GM04503 (cell line): Measurements from ENCODE around the gene BTRC.
"Not testable (repeated sequence)": the region's sequence is repeated elsewhere in the genome, so short reads cannot be mapped to it uniquely, and the experiment has no call there.

ENCODE experiments used
- DNase-seq: peaks from one replicate; pipeline ENCODE4 v3.0.0-alpha.2; 2012; ENCODE audit warnings: low read depth

BTRC gene

GRCh38 chr10:101353692-101354327 is at the start of gene BTRC:
BTRC (plus strand) TSS chr10:101354165; CDS start chr10:101354181, 16 bp downstream.
- peak; percentile 98 for DNase-seq

GRCh38 chr10:101304316-101304715 is 49.6 kb upstream of the BTRC start:
- no peak for DNase-seq

GRCh38 chr10:101305320-101306241 is 48.4 kb upstream of the BTRC start:
- DNase-seq: no peak

GRCh38 chr10:101308051-101308450 is 45.9 kb upstream of the BTRC start:
- no peak for DNase-seq

GRCh38 chr10:101310529-101311184 is 43.3 kb upstream of the BTRC start:
- no peak for DNase-seq

GRCh38 chr10:101311185-101312066 is 42.5 kb upstream of the BTRC start:
- no peak for DNase-seq

GRCh38 chr10:101319241-101319915 is 34.6 kb upstream of the BTRC start:
- no peak for DNase-seq

GRCh38 chr10:101321073-101321472 is 32.9 kb upstream of the BTRC start:
- no peak for DNase-seq

- DNase-seq: no peak
Observed at GRCh38 chr10:101322266-101323108, 31.5 kb upstream of the BTRC start.

GRCh38 chr10:101323495-101323894 is 30.5 kb upstream of the BTRC start:
- DNase-seq: no peak

- DNase-seq: not testable (repeated sequence)
Observed at GRCh38 chr10:101327454-101327853, 26.5 kb upstream of the BTRC start.

- no peak for DNase-seq
Observed at GRCh38 chr10:101329341-101330032, 24.5 kb upstream of the BTRC start.

GRCh38 chr10:101330231-101330630 is 23.7 kb upstream of the BTRC start:
- no peak for DNase-seq

- DNase-seq: peak; percentile 26
Observed at GRCh38 chr10:101330631-101331225, 23.2 kb upstream of the BTRC start.

- no peak for DNase-seq
Observed at GRCh38 chr10:101331956-101332355, 22.0 kb upstream of the BTRC start.

GRCh38 chr10:101334259-101334658 is 19.7 kb upstream of the BTRC start:
- not testable (repeated sequence) for DNase-seq

GRCh38 chr10:101336382-101336781 is 17.6 kb upstream of the BTRC start:
- DNase-seq: no peak

- no peak for DNase-seq
Observed at GRCh38 chr10:101337836-101338235, 16.1 kb upstream of the BTRC start.

GRCh38 chr10:101341438-101341837 is 12.5 kb upstream of the BTRC start:
- DNase-seq: no peak
